Kidney tubule cell (primary cell): ENCODE data around the gene TGIF1.
A peak's percentile ranks its signal among the peaks of the same experiment; 100 is the strongest.
"Not testable (repeated sequence)": the region's sequence is repeated elsewhere in the genome, so short reads cannot be mapped to it uniquely, and the experiment has no call there.

Experiments used
- DNase-seq: peaks from one replicate; pipeline ENCODE4 v3.0.0-alpha.2; 2018; ENCODE audit warnings: low spot score

The TGIF1 gene

GRCh38 chr18:3450012-3450798 is at the start of gene TGIF1:
Gene TGIF1, plus strand, starts transcription at chr18:3450172. Its CDS starts 318 bp downstream, at chr18:3450490.
- DNase-seq: peak; percentile 90

GRCh38 chr18:3400567-3401296 is 49.2 kb upstream of the TGIF1 start:
- DNase-seq: no peak

GRCh38 chr18:3401669-3402620 is 48.0 kb upstream of the TGIF1 start:
- no peak for DNase-seq

- DNase-seq: peak; percentile 66
These were observed 47.0 kb upstream of the TGIF1 start for GRCh38 chr18:3402982-3403451.

GRCh38 chr18:3405713-3406112 is 44.3 kb upstream of the TGIF1 start:
- DNase-seq: no peak

- no peak for DNase-seq
These were observed 41.9 kb upstream of the TGIF1 start for GRCh38 chr18:3408107-3408506.

GRCh38 chr18:3409811-3410210 is 40.2 kb upstream of the TGIF1 start:
- DNase-seq: no peak

- no peak for DNase-seq
These were observed 39.7 kb upstream of the TGIF1 start for GRCh38 chr18:3410273-3410672.

- DNase-seq: not testable (repeated sequence)
These were observed 39.1 kb upstream of the TGIF1 start for GRCh38 chr18:3410876-3411275.

- no peak for DNase-seq
These were observed 38.6 kb upstream of the TGIF1 start for GRCh38 chr18:3411327-3411726.

- DNase-seq: peak; percentile 13
These were observed 38.1 kb upstream of the TGIF1 start for GRCh38 chr18:3411854-3412268.

GRCh38 chr18:3412528-3412927 is 37.4 kb upstream of the TGIF1 start:
- peak; percentile 52 for DNase-seq

- no peak for DNase-seq
These were observed 34.9 kb upstream of the TGIF1 start for GRCh38 chr18:3415110-3415509.

GRCh38 chr18:3418083-3418482 is 31.9 kb upstream of the TGIF1 start:
- DNase-seq: no peak

GRCh38 chr18:3420919-3421279 is 29.1 kb upstream of the TGIF1 start:
- no peak for DNase-seq

GRCh38 chr18:3422905-3423304 is 27.1 kb upstream of the TGIF1 start:
- DNase-seq: no peak

GRCh38 chr18:3424280-3424890 is 25.6 kb upstream of the TGIF1 start:
- DNase-seq: no peak

GRCh38 chr18:3425030-3425429 is 24.9 kb upstream of the TGIF1 start:
- DNase-seq: no peak

GRCh38 chr18:3425446-3425845 is 24.5 kb upstream of the TGIF1 start:
- no peak for DNase-seq

- no peak for DNase-seq
These were observed 23.9 kb upstream of the TGIF1 start for GRCh38 chr18:3426074-3426473.

GRCh38 chr18:3427944-3428343 is 22.0 kb upstream of the TGIF1 start:
- DNase-seq: no peak

GRCh38 chr18:3429121-3429520 is 20.9 kb upstream of the TGIF1 start:
- no peak for DNase-seq
